DND-41 (cell line): ENCODE results near the gene SIRPG.

Experiments used
- EZH2 ChIP-seq: IDR thresholded peaks from 3 replicates; pipeline ENCODE4 v1.6.1; 2012; ENCODE audit warnings: borderline replicate concordance, low read depth, mild to moderate bottlenecking, moderate library complexity, low read length, inconsistent platforms; ENCODE audit not compliant: severe bottlenecking
- TF ChIP-seq, protein P1 (sequence below): IDR thresholded peaks from 2 replicates; pipeline ENCODE4 v1.5.1; 2012; ENCODE audit warnings: borderline replicate concordance, low read length, moderate library complexity, mild to moderate bottlenecking; ENCODE audit not compliant: poor library complexity, severe bottlenecking; ENCODE audit errors: extremely low read depth

DNA sequence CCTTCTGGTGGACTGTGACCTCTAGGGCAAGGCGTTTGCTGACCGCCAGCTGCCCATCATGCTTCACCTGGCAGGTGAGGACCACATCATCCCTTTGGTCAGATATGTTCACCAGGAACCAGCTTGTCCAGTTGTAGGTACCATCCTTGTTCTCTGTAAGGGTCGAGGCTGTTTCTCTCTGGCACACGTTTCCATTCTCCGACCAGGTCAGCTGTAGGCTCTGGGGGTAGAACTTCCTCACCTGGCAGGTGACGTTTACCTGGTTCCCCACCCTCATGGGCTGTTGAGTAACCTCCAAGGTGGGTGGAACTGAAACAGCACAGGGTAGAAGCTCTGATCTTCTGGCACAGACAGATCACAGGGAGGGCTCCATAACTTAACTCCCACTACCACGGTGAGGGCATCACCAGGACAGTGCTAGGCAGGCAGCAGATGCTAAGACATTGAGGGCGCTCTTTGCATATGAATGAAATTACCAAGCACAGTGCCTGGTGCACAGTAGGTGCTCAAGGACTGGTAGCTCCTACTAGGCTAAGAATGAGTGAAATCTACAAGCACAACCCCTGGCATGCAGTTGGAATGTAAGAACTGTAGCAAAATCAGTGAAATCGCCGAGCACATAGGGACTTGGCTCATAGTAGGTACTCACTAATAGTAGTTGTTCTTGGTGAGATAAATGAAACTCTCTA lies 22.1 kb downstream of the SIRPG start:
- TF ChIP-seq, protein P1, sequence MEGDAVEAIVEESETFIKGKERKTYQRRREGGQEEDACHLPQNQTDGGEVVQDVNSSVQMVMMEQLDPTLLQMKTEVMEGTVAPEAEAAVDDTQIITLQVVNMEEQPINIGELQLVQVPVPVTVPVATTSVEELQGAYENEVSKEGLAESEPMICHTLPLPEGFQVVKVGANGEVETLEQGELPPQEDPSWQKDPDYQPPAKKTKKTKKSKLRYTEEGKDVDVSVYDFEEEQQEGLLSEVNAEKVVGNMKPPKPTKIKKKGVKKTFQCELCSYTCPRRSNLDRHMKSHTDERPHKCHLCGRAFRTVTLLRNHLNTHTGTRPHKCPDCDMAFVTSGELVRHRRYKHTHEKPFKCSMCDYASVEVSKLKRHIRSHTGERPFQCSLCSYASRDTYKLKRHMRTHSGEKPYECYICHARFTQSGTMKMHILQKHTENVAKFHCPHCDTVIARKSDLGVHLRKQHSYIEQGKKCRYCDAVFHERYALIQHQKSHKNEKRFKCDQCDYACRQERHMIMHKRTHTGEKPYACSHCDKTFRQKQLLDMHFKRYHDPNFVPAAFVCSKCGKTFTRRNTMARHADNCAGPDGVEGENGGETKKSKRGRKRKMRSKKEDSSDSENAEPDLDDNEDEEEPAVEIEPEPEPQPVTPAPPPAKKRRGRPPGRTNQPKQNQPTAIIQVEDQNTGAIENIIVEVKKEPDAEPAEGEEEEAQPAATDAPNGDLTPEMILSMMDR, result no peak
- no peak for TF ChIP-seq EZH2
